Measurements from ENCODE around the gene SLC35B1.

SLC35B1 gene

GRCh38 chr17:49722066-49722465 lies 14.3 kb upstream of the SLC35B1 start:
- H3K4me3 ChIP-seq (replicated peaks; ENCODE audit: insufficient read depth, low read length) = no peak overlapping the region
- H3K27ac ChIP-seq (replicated peaks) = peak overlapping the region; percentile 66

GRCh38 chr17:49717371-49717861 lies 9.7 kb upstream of the SLC35B1 start:
- TF ChIP-seq POLR2AphosphoS5 (IDR thresholded peaks at IDR 0.05; ENCODE audit: low read depth) (no peak), REST (IDR thresholded peaks at IDR 0.05; ENCODE audit: insufficient replicate concordance, low read depth) (no peak), GABPA (IDR thresholded peaks at IDR 0.05; ENCODE audit: low read depth) (no peak), SPI1 (IDR thresholded peaks at IDR 0.05; ENCODE audit: borderline replicate concordance, low read depth) (no peak), CTCF (IDR thresholded peaks at IDR 0.05; ENCODE audit: insufficient read depth, low read length) (no peak)
- Histone ChIP-seq H3K27me3 (ENCODE audit: insufficient read depth, poor library complexity, severe bottlenecking) (no peaks in the 10 kb centered on the region), H3K27ac (replicated peaks) (no peak overlapping the region), H3K4me3 (replicated peaks; ENCODE audit: insufficient read depth, low read length) (no peak overlapping the region)
- DNase-seq (ENCODE audit: low read depth in 1 of 2, low spot score in 1 of 2) = no peak

More at GRCh38 chr17:49722066-49722465, 14.3 kb upstream of the SLC35B1 start:
- DNase-seq (ENCODE audit: low read depth in 1 of 2, low spot score in 1 of 2) = no peak
- H3K27me3 ChIP-seq (ENCODE audit: insufficient read depth, poor library complexity, severe bottlenecking) = no peaks in the 10 kb centered on the region
- no peak for TF ChIP-seq SPI1 (IDR thresholded peaks at IDR 0.05; ENCODE audit: borderline replicate concordance, low read depth)
- TF ChIP-seq CTCF (IDR thresholded peaks at IDR 0.05; ENCODE audit: insufficient read depth, low read length) = no peak
- no peak for TF ChIP-seq POLR2AphosphoS5 (IDR thresholded peaks at IDR 0.05; ENCODE audit: low read depth)

- TF ChIP-seq CTCF (IDR thresholded peaks at IDR 0.05; ENCODE audit: insufficient read depth, low read length) = no peak
- no peak for TF ChIP-seq REST (IDR thresholded peaks at IDR 0.05; ENCODE audit: insufficient replicate concordance, low read depth)
- no peak for TF ChIP-seq POLR2AphosphoS5 (IDR thresholded peaks at IDR 0.05; ENCODE audit: low read depth)
- TF ChIP-seq GABPA (IDR thresholded peaks at IDR 0.05; ENCODE audit: low read depth) = no peak
- no peak for TF ChIP-seq SPI1 (IDR thresholded peaks at IDR 0.05; ENCODE audit: borderline replicate concordance, low read depth)
- H3K27ac ChIP-seq (replicated peaks) = no peak overlapping the region
Measured at GRCh38 chr17:49716668-49717364, 9.1 kb upstream of the SLC35B1 start.

More at GRCh38 chr17:49716668-49717364, 9.1 kb upstream of the SLC35B1 start:
- no peak for DNase-seq (ENCODE audit: low read depth in 1 of 2, low spot score in 1 of 2)
- Histone ChIP-seq H3K27me3 (ENCODE audit: insufficient read depth, poor library complexity, severe bottlenecking) (no peaks in the 10 kb centered on the region), H3K4me3 (replicated peaks; ENCODE audit: insufficient read depth, low read length) (no peak overlapping the region)

Measured in HL-60 (cell line).